Renal pelvis (tissue), 4 donors: Measurements from ENCODE around the gene REN. TPM values are rescaled to one million over a fixed set of nuclear protein-coding genes. Genes with fewer than 3 reads are reported as not detected.

ENCODE experiments used
- DNase-seq: peaks from one replicate; pipeline ENCODE4 v3.0.0-alpha.2; 2013
- polyA plus RNA-seq, 3 donors: library from polyadenylated mRNA; unstranded; fragments of 120-200 nt; gene quantifications; one replicate each; pipeline ENCODE4 v1.2.1, GENCODE V29; 2013; ENCODE audit not compliant: insufficient read length in 3 of 3

The REN gene
- polyA plus RNA-seq, 3 donors = 58.1 to 97.3 (median 71.9) TPM

DNA sequence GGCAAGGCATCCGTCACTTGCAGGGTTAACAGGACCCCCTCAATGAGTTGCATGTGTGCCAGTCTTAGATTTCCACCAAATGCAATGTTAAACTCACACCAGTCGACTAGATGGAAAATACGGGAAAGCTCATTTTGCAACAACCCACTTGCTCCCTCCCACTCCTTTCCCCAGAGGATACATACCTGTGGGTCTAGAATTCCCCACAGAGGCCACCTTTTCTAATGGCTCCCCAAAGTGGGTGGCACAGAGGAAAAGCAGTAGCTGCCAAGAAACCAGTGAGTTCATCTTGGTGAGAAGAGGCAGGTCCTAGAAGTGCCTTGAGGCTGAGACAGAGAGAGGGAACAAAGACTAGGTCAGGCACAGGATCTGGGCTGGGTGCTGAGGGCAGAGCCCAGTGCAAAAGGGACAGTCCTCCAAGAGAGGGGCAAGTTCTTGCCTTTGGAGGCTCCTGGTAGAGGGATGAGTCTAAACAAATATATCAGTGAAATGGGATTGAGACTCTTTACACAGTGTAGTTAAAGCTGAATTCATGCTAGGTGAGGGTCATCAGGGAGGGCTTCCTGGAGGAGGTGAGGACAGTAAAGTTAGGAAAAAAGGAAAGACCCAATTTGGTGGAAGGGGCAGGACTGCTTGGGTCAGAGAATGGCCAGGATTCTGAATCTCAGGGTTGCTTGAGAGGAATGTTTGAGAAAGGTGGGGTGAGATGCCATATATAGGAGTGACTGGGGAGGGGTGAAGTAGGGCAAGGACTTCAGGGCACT, 26.6 kb upstream of the REN start:
- DNase-seq = no peak

DNA sequence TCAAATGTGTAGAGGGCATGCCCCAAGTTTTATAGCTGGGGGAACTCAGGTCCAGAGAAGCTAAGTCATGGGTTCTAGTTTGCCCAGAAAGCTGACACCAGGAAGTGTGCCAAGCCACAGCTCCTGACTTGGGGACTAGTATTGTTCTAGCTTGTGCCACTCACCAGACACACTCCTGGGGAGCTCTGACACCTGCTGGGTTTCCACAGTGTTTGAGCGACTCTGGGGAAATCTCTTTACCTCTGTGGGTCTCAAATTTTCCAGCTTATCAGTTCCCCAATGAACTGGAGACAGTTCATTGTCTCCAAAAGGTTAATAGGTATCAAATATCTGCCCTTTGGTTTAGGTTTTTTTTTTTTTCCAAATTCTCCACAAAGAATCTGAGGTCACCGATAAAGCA, 25.9 kb upstream of the REN start:
- DNase-seq = no peak

DNA sequence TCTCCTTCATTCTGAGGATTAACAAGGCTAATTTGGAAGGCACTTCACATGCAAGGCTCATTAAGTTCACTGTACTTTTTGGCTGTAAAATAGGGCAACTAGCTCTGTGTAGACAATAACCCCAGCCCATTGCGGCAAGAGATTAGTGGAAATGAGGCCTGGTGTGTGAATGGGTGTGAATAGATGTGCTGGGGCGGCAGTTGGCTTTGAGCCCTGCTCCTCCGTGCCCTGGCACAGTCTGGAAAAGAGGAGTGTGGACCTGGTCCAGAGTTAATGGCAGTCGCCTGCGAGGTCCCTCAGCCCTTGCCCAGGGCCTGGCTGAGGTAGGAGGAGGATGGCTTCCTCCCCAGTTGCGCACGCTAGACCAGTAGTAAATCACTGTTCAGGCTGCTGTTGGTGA, 25.3 kb upstream of the REN start:
- no peak for DNase-seq

DNA sequence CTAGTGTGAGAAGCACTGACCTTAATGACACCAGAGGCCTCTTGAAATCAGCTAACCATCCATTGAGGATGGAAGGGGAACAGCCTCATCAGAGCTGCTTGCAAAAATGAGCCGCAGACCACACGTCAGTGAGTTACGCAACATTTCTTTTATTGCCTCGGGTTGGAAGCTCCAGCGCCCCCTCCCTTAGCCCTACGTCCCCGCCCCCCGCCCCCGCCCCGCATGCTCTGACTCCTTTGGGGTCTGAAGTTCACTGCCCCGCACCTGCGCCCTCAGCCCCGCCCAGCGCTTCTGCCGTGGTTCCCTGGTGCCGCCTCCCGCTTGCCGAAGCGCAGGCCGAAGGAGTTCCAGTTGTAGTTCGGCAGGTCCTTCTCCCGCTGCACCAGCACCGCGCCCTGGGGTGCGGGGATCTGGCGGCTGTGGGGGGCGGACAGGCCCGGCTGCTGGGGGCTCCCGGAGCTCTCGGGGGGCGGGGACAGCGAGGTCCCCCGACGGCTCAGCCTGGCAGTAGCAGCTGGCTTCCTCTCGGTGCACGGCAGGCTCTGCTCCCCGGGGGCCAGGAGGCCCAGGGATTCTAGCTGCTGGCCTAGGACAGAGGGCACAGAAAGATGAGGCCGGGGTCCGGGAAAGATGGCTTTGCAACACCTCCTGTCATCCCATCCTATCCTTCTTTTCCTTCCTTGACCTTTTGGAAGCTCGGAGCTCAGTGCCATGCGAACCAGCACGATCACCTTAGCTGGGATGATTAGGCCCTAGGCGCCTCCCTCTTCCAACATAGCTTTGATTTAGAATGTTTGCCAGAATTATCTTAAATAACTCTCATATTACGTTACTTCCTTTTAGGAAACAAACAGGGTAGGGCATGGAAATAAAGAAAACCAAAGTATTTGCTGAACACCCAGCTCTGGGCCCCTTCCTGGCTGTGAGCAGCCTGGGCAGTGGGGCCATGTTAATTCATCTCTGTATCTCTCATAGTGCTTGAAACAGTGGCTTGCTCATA, 24.4 kb upstream of the REN start:
- peak; percentile 43 for DNase-seq

DNA sequence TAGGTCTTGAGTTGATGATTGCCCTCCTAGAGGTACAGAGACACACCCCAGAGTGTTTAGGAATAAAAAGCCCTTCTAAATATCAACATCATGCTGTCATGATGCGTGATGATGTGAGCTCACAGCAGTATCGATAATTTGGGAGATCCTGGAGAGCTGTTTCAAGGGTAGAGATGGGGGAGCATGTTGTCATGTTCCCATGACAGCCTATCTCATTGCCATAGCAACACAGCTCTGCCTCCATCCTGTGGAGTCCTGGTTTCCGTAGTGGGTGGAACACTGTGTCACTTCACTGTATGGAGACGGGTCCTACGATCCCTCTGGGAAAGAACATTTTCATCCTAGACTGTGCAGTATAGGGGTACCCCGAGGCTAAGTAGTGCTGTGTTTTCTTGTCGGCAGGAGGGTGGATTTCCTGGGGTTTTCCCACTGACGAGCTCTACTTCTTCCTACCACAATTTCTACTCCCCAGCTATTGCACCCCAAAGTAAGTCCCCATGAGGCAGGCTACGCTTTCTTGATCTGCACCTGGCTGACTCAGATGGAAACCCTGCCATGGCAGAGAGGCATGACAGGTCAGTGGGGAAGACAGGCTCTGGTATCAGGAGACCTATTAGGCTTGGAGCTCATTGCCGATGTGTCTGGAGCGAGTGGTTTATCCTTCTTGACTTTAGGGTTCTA, 23.0 kb upstream of the REN start:
- DNase-seq = no peak

DNA sequence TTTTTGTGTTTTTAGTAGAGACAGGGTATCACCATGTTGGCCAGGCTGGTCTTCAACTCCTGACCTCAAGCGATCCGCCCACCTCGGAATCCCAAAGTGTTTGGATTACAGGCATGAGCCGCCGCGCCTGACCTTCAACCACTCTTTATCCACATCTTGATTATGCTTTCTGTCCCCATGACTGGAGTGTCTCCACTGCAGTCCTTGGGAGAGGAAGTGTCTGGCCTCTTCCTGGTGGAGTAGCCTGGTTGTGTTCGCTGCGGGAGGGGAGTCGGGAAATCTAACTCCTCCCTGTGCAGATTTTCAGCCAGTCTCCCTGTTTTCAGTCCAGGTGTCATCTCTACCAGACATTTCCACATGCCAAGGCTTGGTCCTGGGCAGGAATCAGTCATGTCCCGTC, 20.5 kb upstream of the REN start:
- DNase-seq = no peak

DNA sequence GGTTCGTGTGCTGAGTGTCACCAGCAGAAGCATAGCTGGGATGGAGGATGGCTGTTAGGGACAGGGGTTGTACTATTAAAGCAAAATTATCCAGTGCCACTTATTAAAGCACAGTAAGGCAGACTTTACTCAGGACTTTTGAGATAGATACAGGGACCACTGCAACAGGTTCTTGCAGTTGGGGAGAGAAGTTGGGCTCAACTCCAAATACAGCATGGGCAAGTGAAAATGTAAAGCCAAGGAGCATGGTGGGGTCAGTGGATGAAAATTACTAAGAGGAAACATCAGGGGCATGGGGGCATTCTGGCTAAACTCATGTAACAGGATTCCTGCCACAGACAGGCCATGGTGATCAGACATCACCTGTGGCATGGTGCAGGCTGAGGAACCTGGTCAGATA, 15.0 kb upstream of the REN start:
- no peak for DNase-seq

DNA sequence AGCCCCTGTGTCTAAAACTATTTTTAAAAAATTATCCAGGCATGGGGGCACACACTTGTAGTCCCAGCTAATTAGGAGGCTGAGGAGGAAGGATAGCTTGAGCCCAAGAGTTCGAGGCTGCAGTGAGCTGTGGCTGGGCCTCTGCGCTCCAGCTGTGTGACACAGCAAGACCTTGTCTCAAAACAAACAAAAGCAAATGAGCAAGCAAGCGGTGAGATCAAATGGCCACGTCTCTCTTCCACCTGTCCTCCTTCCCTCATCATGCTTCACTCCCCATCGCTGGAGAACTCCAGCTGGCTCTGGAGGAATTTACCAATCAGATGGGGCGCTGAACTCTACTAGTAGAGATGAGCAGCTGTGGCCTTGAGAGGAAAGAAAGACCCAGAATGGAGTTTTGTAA, 14.0 kb upstream of the REN start:
- no peak for DNase-seq

DNA sequence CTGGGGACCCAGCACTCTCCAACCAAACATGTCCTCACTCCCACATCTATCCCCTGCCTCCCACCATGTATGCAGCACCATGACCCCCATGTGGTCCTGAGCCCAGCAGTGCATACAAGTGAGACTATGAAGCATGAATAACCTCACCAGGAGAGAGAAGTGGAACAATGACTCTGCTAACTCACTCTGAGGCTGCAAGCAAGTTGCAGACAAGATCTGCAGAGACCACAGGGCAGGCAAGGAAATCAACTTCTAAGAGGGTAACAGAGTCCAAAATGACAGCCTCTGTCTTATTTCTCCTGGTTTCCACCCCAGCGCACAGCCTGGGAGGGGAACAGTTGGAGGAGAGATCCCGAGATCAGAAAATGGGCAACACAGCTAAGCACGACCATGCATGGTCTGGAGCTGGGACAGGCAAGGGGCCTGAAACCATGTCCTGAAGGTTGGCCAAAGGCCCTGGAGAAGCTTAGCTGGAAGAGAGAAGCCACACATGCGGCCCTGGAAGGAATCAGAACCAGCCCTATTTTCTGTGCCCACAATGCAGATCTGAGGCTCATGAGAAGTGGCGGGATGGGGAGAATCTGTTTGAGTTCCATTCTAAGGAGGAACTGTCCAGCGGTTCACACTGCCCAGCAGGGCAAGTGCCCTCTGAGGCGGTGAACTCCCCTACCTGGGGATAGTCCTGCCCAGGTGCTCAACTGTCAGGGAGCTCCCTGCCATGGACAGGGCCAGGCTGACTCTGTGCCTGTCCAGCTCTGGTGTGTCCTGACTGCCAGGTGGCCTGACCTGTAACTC, 12.5 kb upstream of the REN start:
- no peak for DNase-seq

DNA sequence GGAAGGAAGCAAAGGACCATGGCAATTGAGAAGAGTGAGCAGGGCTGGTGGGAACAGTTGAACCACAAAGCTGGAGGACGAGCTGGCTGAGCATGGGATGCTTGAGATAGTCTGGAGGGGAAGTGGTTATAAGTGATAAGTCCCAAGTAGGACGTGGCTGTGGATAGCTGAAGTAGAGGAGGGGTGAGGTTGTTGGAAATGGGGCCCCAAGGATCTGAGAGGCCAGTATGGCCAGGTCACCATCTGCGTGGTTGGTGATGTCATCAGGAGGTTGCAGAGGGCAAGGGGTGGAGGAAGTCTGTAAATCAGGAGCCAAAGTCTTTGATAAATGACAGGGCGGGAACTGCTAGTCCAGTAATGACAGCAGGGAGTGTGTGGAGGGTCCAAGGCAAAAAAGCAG, 11.0 kb upstream of the REN start:
- DNase-seq = no peak

DNA sequence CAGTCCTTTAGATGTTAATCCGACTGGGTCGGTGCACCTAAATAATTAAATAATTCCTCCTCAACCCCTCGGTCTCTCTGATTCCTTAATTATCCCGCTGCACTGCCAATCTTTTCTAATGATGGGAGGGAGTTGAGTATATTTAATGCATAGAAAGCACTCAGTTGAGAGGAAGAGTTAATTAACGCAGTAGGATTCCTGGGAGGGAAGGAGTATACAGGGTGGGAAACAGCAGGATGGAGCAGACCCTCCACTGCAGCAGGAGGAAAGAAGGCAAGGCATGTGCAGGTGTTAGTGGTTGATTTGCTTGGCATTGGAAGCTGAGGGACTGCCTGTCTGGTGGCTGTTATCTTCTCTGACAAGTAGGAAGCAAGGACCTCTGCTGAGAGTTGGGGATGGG, 9.9 kb upstream of the REN start:
- DNase-seq = no peak

DNA sequence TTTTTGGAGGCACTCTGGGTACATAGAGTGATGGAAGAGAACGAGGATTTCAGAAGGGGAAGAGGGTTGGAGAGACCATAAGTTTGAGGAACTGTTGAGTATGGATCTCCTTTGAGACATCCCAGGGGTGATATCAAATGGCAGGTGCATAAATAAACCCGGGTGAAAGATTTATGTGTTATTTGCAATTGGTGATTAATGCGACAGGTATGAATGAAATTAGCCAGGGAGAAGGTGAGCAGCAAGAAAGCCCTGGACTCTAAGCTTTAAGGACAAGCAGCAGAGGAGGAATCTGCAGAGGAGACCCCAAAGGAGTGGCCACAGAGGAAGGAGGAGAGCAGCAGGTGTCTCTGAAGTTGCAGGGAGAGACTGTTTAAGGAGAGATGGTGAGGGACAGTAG, 8.8 kb upstream of the REN start:
- DNase-seq = no peak

DNA sequence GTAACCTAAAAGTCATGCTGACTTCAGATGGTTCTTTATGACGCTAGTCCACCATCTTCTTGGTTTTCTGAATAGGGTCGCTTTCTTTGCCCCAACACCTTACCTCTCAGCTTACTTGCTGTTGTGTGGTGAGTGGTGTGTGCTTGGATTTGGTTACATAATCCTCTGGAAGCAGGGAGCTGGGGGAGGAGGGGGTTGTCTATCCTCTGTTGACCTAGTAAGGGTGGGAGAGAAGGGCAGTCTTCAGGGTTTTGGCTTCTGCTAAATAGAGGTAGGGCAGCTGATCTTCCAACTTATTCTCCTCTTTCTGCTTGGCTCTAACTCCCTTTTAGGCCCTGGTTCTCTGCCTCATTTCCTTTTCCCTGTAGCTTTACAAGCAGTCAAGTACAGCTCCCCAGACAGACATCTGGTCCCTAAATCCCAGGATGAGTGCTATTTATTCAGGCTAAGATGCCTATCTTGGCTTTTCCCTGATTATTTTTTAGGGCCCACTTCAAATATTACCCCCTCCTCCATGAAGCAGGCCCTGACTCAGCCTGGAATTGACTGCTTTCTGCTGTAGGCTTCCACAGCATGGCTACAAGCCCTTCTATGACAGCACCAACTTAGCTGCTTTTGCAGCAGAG, 6.4 kb upstream of the REN start:
- DNase-seq = no peak

DNA sequence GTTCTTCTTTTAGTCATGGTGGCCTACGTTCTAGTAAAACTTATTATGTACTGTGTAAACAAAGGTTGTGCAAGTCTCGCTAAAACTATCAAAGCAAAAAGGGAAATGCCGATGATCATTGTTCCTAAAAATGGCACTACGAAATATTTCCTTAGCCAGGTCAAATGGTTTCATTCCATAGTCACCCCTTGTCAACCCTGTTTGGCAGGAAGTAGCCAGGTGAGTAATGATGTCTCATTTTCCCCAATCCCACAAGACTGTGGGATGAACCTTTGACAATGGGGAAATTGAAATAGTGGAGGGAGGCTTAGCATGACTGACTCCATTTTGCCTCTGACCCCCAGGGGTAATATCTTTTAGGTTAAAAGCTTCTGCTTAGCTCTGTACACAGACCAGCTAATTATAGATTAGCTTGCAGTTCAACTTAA, 5.6 kb upstream of the REN start:
- no peak for DNase-seq

DNA sequence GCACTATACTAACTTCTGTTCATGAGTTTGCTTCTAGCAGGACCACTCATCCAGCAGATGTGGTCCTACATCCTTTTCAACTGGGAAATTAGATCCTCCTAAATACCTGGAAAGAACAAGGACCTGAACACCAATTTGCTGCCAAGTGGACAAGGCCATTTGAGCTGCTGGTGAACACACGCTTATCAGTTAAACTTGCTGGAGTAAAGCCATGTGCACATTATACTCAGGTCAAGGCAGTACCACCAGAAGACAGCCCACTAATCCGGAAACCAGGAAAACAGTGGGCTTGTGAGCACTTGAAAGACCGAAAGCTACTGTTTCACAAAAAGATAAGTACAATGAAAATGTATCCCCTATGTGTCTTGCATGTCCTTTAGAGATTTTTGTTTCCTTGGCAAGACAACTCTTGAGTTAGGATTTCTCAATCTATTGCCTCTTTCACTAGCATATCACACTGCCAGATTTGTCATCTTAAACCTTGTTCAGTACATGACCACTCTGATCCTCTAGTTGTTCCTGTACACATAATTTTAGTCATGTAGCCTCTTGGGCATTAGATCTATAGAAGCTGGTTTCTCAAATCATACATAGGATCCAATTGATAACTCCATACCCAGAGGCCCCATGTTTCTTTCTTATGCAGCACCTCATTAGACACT, 4.5 kb upstream of the REN start:
- no peak for DNase-seq

DNA sequence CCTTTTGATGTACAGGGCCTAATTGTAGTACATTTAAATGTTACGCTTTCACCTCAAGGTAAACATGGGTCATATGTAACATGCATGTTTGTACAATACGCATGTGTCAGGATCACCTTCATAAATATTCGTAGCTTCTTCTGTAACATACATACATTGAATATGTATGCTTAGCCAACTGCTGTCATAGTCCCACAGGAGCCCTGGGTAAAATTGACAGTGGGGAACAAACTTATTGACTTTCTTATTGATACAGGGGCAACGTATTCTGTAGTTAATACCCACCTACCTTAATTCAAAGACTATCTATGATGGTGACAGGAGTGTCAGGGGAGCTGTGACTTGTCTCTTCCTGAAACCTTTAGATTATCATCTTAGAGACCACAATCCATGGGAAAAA, 3.7 kb upstream of the REN start:
- no peak for DNase-seq

DNA sequence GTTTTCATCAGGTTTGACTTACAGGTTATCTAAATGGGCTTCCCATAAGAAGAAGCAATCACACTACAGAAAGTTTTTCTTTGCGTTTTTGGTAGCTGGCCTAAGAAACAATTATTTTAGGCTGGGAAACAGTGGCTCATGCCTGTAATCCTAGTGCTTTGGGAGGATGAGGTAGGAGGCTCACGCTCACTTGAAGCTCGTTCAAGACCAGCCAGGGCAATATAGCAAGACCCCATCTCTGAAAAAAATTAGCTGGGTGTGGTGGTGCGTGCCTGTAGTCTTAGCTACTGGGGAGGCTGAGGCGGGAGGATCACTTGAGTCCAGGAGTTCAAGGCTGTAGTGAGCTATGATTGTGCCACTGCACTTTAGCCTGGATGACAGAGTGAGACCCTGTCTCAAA, 1.6 kb upstream of the REN start:
- no peak for DNase-seq

DNA sequence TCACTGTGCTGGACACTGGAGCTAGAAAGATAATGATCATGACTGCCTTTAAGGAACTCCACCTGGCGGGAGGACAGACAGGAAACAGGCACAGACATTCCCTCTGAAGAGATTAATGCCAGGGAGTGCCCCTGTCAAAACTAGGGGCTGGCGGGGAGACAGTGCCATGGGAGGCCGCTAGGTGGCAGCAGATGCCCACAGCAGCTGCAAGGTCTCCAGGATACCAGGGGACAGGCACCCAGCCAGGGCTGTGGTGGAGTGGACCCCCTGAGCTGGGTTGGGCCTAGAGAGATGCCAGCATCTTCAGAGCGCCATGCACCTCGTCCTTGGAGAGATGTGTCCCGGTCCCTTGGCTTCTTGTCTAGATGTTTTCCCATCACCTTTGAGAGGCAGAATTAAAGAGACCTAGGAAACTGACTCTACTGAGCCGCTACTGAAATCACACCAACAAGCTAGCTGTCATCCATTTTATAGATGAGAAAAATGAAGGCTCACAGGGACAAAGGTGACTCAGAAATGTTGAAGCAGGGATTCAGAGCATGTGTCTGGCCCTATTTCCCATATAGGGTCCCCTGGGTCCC, 3.6 kb downstream of the REN start:
- peak; percentile 76 for DNase-seq

DNA sequence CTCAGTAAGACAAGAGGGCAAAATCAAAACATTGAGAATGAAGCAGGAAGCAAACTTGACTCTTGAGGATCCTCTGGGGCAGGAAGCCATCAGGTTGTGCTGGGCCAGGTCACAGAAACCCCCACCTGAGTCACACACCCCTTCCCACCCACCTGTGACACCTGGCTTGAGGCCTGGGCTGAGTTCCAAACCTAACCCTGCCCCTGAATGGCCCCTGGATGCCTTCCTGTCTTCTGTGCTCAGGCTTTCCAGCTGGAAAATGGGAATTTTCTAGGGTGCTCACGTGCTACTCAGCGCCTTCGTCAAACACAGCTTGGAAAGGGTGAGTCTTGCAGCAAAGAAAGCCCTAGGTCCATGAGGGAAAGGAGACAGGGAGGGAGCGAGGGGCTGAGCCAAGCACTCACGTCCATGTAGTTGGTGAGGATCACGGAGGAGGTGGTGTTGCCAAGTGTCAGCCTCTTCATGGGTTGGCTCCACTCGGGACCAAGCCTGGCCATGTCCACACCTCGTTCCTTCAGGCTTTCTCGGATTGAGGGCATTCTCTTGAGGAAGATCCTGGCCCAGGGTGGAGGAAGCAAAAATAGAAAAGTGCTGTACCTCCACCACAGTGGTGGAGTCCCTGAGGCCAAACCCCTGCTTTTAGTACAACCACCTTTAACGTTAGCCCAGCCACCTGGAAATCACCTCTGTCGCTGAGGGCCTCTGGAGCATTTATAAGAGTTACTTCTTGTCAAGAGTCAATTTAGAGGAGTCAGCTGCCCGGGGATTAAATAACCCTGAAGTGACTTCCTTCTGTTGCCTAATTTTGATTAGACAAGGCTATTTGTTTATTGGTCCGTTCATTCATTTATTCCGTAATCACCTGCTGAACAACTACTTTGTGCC, 4.3 kb downstream of the REN start:
- no peak for DNase-seq
